Caco-2 (cell line): ENCODE measurements around the gene LTBP1. TPM values are rescaled to one million over a fixed set of nuclear protein-coding genes. Genes with fewer than 3 reads are reported as not detected.

Experiments
- BruUV-seq: library from RNA; stranded (reverse); fragments of 400-500 nt; replicated peaks from 2 replicates; lab custom pipeline; 2021; lab: Mats Ljungman, UMichigan
- CTCF ChIA-PET: fragments of 300-600 bp; sonication (Branson Sonifier 250); formaldehyde crosslinking; loops from one replicate; lab custom pipeline; 2022; ENCODE audit warnings: antibody characterized with exemption; lab: Charles Lee
- POLR2A ChIA-PET: fragments of 300-600 bp; sonication (Branson Sonifier 250); formaldehyde crosslinking; loops from one replicate; lab custom pipeline; 2022; ENCODE audit warnings: antibody characterized with exemption; lab: Charles Lee
- DNase-seq, 2 experiments: peaks; one replicate each; pipeline versions ENCODE4 v3.0.0 to v3.0.0-alpha.2; 2020 to 2022
- H3K27me3 ChIP-seq: replicated peaks from 2 replicates; pipeline ENCODE4 v1.6.0; 2011; ENCODE audit warnings: low read length; ENCODE audit not compliant: control insufficient read depth, insufficient read depth
- H3K36me3 ChIP-seq: 2 replicates; pipeline ENCODE4 v1.5.1; 2011; ENCODE audit warnings: low read length; ENCODE audit not compliant: control insufficient read depth, insufficient read depth
- H3K4me1 ChIP-seq: fragments of 250-450 bp; sonication (Bioruptor Pico); 2 replicates; pipeline ENCODE4 v1.5.1; 2020; ENCODE audit warnings: mild to moderate bottlenecking
- H3K4me3 ChIP-seq: 2 replicates; pipeline ENCODE4 v1.5.1; 2011; ENCODE audit warnings: low read depth, mild to moderate bottlenecking, control low read depth, low read length
- H3K9me3 ChIP-seq: fragments of 250-450 bp; sonication (Bioruptor Pico); 2 replicates; pipeline ENCODE4 v1.5.1; 2020; ENCODE audit warnings: mild to moderate bottlenecking, moderate library complexity
- H3K27ac Mint-ChIP-seq: one replicate; pipeline ENCODE4 v1.8.0; 2022; ENCODE audit warnings: mixed read lengths; ENCODE audit not compliant: unreplicated experiment
- H3K27me3 Mint-ChIP-seq: one replicate; pipeline ENCODE4 v1.8.0; 2022; ENCODE audit warnings: mixed read lengths; ENCODE audit not compliant: insufficient read depth, unreplicated experiment
- H3K36me3 Mint-ChIP-seq: one replicate; pipeline ENCODE4 v1.8.0; 2022; ENCODE audit warnings: mild to moderate bottlenecking, mixed read lengths; ENCODE audit not compliant: insufficient read depth, unreplicated experiment
- H3K4me1 Mint-ChIP-seq: one replicate; pipeline ENCODE4 v1.8.0; 2022; ENCODE audit warnings: low read depth, mixed read lengths; ENCODE audit not compliant: unreplicated experiment
- H3K4me3 Mint-ChIP-seq: one replicate; pipeline ENCODE4 v1.8.0; 2022; ENCODE audit warnings: mild to moderate bottlenecking, moderate library complexity, mixed read lengths; ENCODE audit not compliant: unreplicated experiment
- H3K9me3 Mint-ChIP-seq: one replicate; pipeline ENCODE4 v1.8.0; 2022; ENCODE audit warnings: mixed read lengths; ENCODE audit not compliant: unreplicated experiment
- CTCF ChIP-seq, 2 experiments: fragments of 200-600 bp in 1 of 2; IDR thresholded peaks; 1 replicate in 1 of 2; 2 replicates in 1 of 2; pipeline versions ENCODE4 v1.5.1 to v1.8.0; 2011 to 2022; ENCODE audit warnings: antibody characterized with exemption in 1 of 2, control low read depth in 1 of 2, inconsistent platforms in 1 of 2, low read depth in 1 of 2, low read length in 1 of 2, mild to moderate bottlenecking in 1 of 2, moderate library complexity in 1 of 2; ENCODE audit not compliant: insufficient read depth in 1 of 2, severe bottlenecking in 1 of 2, unreplicated experiment in 1 of 2
- intact Hi-C: fragments of 100-400 bp; cut with micrococcal nuclease; formaldehyde crosslinking; loops from one replicate; pipeline ENCODE4 v1.10.0; 2022; ENCODE audit not compliant: unreplicated experiment
- total RNA-seq: library from RNA; stranded (reverse); gene quantifications from 2 replicates; pipeline ENCODE4 v1.2.3, GENCODE V29; 2022

LTBP1 gene
- total RNA-seq, 1 experiment from 2014 or later = 64.2 TPM

DNA sequence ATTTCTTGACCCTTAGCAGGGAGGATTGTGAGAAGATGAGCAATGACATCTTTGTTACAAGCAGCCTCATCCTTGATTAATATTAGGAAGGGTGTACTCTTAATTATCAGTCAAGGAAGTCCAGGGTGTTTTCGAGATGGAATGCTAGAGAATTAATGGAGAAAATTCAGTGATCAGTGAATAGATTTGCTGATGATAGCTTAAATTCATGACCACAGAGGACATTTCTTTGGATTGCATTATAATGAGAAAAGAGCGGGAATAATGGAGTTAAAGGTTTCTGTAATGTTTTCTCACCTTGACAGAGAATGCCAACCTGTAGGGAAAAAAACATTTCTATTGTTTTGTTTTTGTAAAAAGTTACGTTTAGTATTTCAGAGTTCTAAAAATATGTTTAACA, 249.9 kb downstream of the LTBP1 start:
- Mint-ChIP-seq H3K27me3 (no peaks in the 10 kb centered on the region), H3K4me1 (no peaks in the 10 kb centered on the region), H3K36me3 (no peaks in the 10 kb centered on the region), H3K4me3 (no peak overlapping the region), H3K27ac (no peak overlapping the region), H3K9me3 (no peaks in the 10 kb centered on the region)
- POLR2A ChIA-PET = no interaction called here
- CTCF ChIA-PET = no interaction called here
- intact Hi-C loops = no loop called here
- DNase-seq = no peak
- Histone ChIP-seq H3K27me3 (no peaks in the 10 kb centered on the region), H3K4me3 (no peak overlapping the region), H3K36me3 (no peaks in the 10 kb centered on the region), H3K9me3 (no peaks in the 10 kb centered on the region), H3K4me1 (no peaks in the 10 kb centered on the region)
- no peak for TF ChIP-seq CTCF (IDR thresholded peaks at IDR 0.05; ENCODE audit: insufficient read depth in 1 of 2, low read depth in 1 of 2, low read length in 1 of 2, severe bottlenecking in 1 of 2, unreplicated experiment in 1 of 2)
- no TSS peak for BruUV-seq

- Histone ChIP-seq H3K4me1 (no peaks in the 10 kb centered on the region), H3K4me3 (no peak overlapping the region), H3K36me3 (no peaks in the 10 kb centered on the region), H3K27me3 (no peaks in the 10 kb centered on the region), H3K9me3 (no peaks in the 10 kb centered on the region)
- no peaks in the 10 kb centered on the region for H3K4me1 Mint-ChIP-seq
- intact Hi-C loops = no loop called here
- POLR2A ChIA-PET = no interaction called here
- CTCF ChIA-PET = no interaction called here
- no peaks in the 10 kb centered on the region for H3K36me3 Mint-ChIP-seq
- no peak overlapping the region for H3K27ac Mint-ChIP-seq
- H3K27me3 Mint-ChIP-seq = no peaks in the 10 kb centered on the region
- H3K9me3 Mint-ChIP-seq = no peaks in the 10 kb centered on the region
- TF ChIP-seq CTCF (IDR thresholded peaks at IDR 0.05; ENCODE audit: insufficient read depth in 1 of 2, low read depth in 1 of 2, low read length in 1 of 2, severe bottlenecking in 1 of 2, unreplicated experiment in 1 of 2) = no peak
- DNase-seq = no peak
- BruUV-seq = no TSS peak
- H3K4me3 Mint-ChIP-seq = no peak overlapping the region
These were observed 250.6 kb downstream of the LTBP1 start for GRCh38 chr2:33197198-33197938.

- H3K4me1 ChIP-seq = no peaks in the 10 kb centered on the region
- ChIA-PET POLR2A (no interaction called here), CTCF (no interaction called here)
- Mint-ChIP-seq H3K27me3 (no peaks in the 10 kb centered on the region), H3K27ac (no peak overlapping the region), H3K9me3 (no peaks in the 10 kb centered on the region), H3K4me3 (no peak overlapping the region), H3K4me1 (no peaks in the 10 kb centered on the region), H3K36me3 (no peaks in the 10 kb centered on the region)
- intact Hi-C loops = no loop called here
- H3K36me3 ChIP-seq = no peaks in the 10 kb centered on the region
- no peak overlapping the region for H3K4me3 ChIP-seq
- TF ChIP-seq CTCF (IDR thresholded peaks at IDR 0.05; ENCODE audit: insufficient read depth in 1 of 2, low read depth in 1 of 2, low read length in 1 of 2, severe bottlenecking in 1 of 2, unreplicated experiment in 1 of 2) = no peak
- H3K27me3 ChIP-seq = no peaks in the 10 kb centered on the region
- no TSS peak for BruUV-seq
- H3K9me3 ChIP-seq = no peaks in the 10 kb centered on the region
- no peak for DNase-seq
These were observed 256.1 kb downstream of the LTBP1 start for GRCh38 chr2:33202641-33203522.
